ENCODE measurements around the gene ACOT7.

DNA sequence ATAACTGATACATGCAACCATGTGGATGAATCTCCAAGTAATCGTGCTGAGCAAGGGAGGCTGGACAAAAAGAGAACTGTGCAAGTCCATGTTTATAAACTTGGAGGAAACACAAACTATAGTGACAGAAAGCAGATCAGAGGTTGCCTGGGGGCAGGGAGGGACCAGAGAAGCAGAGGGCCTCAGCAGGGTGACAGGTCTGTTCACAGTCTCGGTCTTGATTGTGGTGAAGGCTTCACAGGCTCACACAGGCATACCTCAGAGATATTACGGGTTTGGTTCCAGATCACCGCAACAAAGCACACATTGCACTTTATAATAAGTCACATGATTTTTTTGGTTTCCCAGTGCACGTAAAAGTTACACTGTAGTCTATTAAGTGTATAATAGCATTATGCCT lies 28.5 kb downstream of the ACOT7 start:
- TF ChIP-seq POLR2AphosphoS5 (IDR thresholded peaks at IDR 0.05) (no peak), CTCF (IDR thresholded peaks at IDR 0.05) (no peak), POLR2A (IDR thresholded peaks at IDR 0.05) (no peak)
